ENCODE measurements around the gene GNAS. TPM values are rescaled to one million over a fixed set of nuclear protein-coding genes. Genes with fewer than 3 reads are reported as not detected.

GNAS gene
- total and polyA plus RNA-seq, 4 donors, result 838 to 1,060 (median 907) TPM

- Histone ChIP-seq H3K36me3 (ENCODE audit: control insufficient read depth in 1 of 2, insufficient read depth in 2 of 2, low read length in 1 of 2) (no peaks in the 10 kb centered on the region), H3K4me3 (ENCODE audit: low read length in 2 of 2) (no peak overlapping the region), H3K27me3 (ENCODE audit: control insufficient read depth in 1 of 2, insufficient read depth in 2 of 2, low read length in 1 of 2) (no peaks in the 10 kb centered on the region), H3K9me3 (ENCODE audit: control insufficient read depth, low read length) (peaks cover 3% of the 10 kb centered on the region), H3K27ac (ENCODE audit: low read depth in 1 of 2, low read length in 2 of 2) (no peak overlapping the region), H3K4me1 (ENCODE audit: control insufficient read depth in 1 of 2, insufficient read depth in 2 of 2, low read length in 2 of 2) (no peaks in the 10 kb centered on the region)
- 83 to 86% methylated on average over 6 of the region's 6 CpGs for WGBS, 2 donors
- no peak for ATAC-seq (ENCODE audit: low FRiP score)
- intact Hi-C loops (cut with DNase I), result no loop called here
- no peak for DNase-seq
Measured at GRCh38 chr20:58921564-58921963, 69.0 kb downstream of the GNAS start.

GRCh38 chr20:58922036-58922435 is 69.5 kb downstream of the GNAS start:
- H3K4me3 ChIP-seq (ENCODE audit: low read length in 2 of 2), result no peak overlapping the region
- H3K4me1 ChIP-seq (ENCODE audit: control insufficient read depth in 1 of 2, insufficient read depth in 2 of 2, low read length in 2 of 2), result no peaks in the 10 kb centered on the region
- peaks cover 3% of the 10 kb centered on the region for H3K9me3 ChIP-seq (ENCODE audit: control insufficient read depth, low read length)
- H3K27ac ChIP-seq (ENCODE audit: low read depth in 1 of 2, low read length in 2 of 2), result no peak overlapping the region
- DNase-seq (no peak), ATAC-seq (ENCODE audit: low FRiP score) (no peak)
- WGBS, 2 donors, result 96 to 100% methylated on average over 1 of the region's 1 CpG
- H3K36me3 ChIP-seq (ENCODE audit: control insufficient read depth in 1 of 2, insufficient read depth in 2 of 2, low read length in 1 of 2), result no peaks in the 10 kb centered on the region
- H3K27me3 ChIP-seq (ENCODE audit: control insufficient read depth in 1 of 2, insufficient read depth in 2 of 2, low read length in 1 of 2), result no peaks in the 10 kb centered on the region
- intact Hi-C loops (cut with DNase I), result no loop called here

GRCh38 chr20:58923117-58923712 is 70.7 kb downstream of the GNAS start:
- no peaks in the 10 kb centered on the region for H3K36me3 ChIP-seq (ENCODE audit: control insufficient read depth in 1 of 2, insufficient read depth in 2 of 2, low read length in 1 of 2)
- no peak overlapping the region for H3K4me3 ChIP-seq (ENCODE audit: low read length in 2 of 2)
- ATAC-seq (ENCODE audit: low FRiP score), result no peak
- 10 to 12% methylated on average over 8 of the region's 8 CpGs for WGBS, 2 donors
- no peaks in the 10 kb centered on the region for H3K27me3 ChIP-seq (ENCODE audit: control insufficient read depth in 1 of 2, insufficient read depth in 2 of 2, low read length in 1 of 2)
- H3K9me3 ChIP-seq (ENCODE audit: control insufficient read depth, low read length), result peaks cover 3% of the 10 kb centered on the region
- H3K27ac ChIP-seq (ENCODE audit: low read depth in 1 of 2, low read length in 2 of 2), result no peak overlapping the region
- intact Hi-C loops (cut with DNase I), result no loop called here
- H3K4me1 ChIP-seq (ENCODE audit: control insufficient read depth in 1 of 2, insufficient read depth in 2 of 2, low read length in 2 of 2), result no peaks in the 10 kb centered on the region
- DNase-seq, result no peak

- no peak overlapping the region for H3K4me3 ChIP-seq (ENCODE audit: low read length in 2 of 2)
- no peak for DNase-seq
- no peaks in the 10 kb centered on the region for H3K27me3 ChIP-seq (ENCODE audit: control insufficient read depth in 1 of 2, insufficient read depth in 2 of 2, low read length in 1 of 2)
- H3K36me3 ChIP-seq (ENCODE audit: control insufficient read depth in 1 of 2, insufficient read depth in 2 of 2, low read length in 1 of 2), result no peaks in the 10 kb centered on the region
- H3K4me1 ChIP-seq (ENCODE audit: control insufficient read depth in 1 of 2, insufficient read depth in 2 of 2, low read length in 2 of 2), result no peaks in the 10 kb centered on the region
- H3K27ac ChIP-seq (ENCODE audit: low read depth in 1 of 2, low read length in 2 of 2), result no peak overlapping the region
- intact Hi-C loops (cut with DNase I), result no loop called here
- 92 to 95% methylated on average over 10 of the region's 10 CpGs for WGBS, 2 donors
- ATAC-seq (ENCODE audit: low FRiP score), result no peak
- no peaks in the 10 kb centered on the region for H3K9me3 ChIP-seq (ENCODE audit: control insufficient read depth, low read length)
Measured at GRCh38 chr20:58926802-58927489, 74.4 kb downstream of the GNAS start.

GRCh38 chr20:58927490-58928061 is 75.1 kb downstream of the GNAS start:
- WGBS, 2 donors, result 94% methylated on average over 7 of the region's 7 CpGs
- H3K9me3 ChIP-seq (ENCODE audit: control insufficient read depth, low read length), result no peaks in the 10 kb centered on the region
- no peaks in the 10 kb centered on the region for H3K4me1 ChIP-seq (ENCODE audit: control insufficient read depth in 1 of 2, insufficient read depth in 2 of 2, low read length in 2 of 2)
- H3K27ac ChIP-seq (ENCODE audit: low read depth in 1 of 2, low read length in 2 of 2), result no peak overlapping the region
- DNase-seq (no peak), ATAC-seq (ENCODE audit: low FRiP score) (no peak)
- no peaks in the 10 kb centered on the region for H3K27me3 ChIP-seq (ENCODE audit: control insufficient read depth in 1 of 2, insufficient read depth in 2 of 2, low read length in 1 of 2)
- intact Hi-C loops (cut with DNase I), result no loop called here
- H3K4me3 ChIP-seq (ENCODE audit: low read length in 2 of 2), result no peak overlapping the region
- H3K36me3 ChIP-seq (ENCODE audit: control insufficient read depth in 1 of 2, insufficient read depth in 2 of 2, low read length in 1 of 2), result no peaks in the 10 kb centered on the region

GRCh38 chr20:58930496-58930895 is 78.0 kb downstream of the GNAS start:
- 92 to 93% methylated on average over 3 of the region's 3 CpGs for WGBS, 2 donors

GRCh38 chr20:58932170-58932569 is 79.7 kb downstream of the GNAS start:
- 91 to 93% methylated on average over 5 of the region's 5 CpGs for WGBS, 2 donors
- Histone ChIP-seq H3K27me3 (ENCODE audit: control insufficient read depth in 1 of 2, insufficient read depth in 2 of 2, low read length in 1 of 2) (no peaks in the 10 kb centered on the region), H3K4me1 (ENCODE audit: control insufficient read depth in 1 of 2, insufficient read depth in 2 of 2, low read length in 2 of 2) (no peaks in the 10 kb centered on the region), H3K9me3 (ENCODE audit: control insufficient read depth, low read length) (no peaks in the 10 kb centered on the region), H3K27ac (ENCODE audit: low read depth in 1 of 2, low read length in 2 of 2) (no peak overlapping the region), H3K4me3 (ENCODE audit: low read length in 2 of 2) (no peak overlapping the region), H3K36me3 (ENCODE audit: control insufficient read depth in 1 of 2, insufficient read depth in 2 of 2, low read length in 1 of 2) (no peaks in the 10 kb centered on the region)
- DNase-seq, result no peak
- no peak for ATAC-seq (ENCODE audit: low FRiP score)
- intact Hi-C loops (cut with DNase I), result no loop called here

More at GRCh38 chr20:58930496-58930895, 78.0 kb downstream of the GNAS start:
- H3K36me3 ChIP-seq (ENCODE audit: control insufficient read depth in 1 of 2, insufficient read depth in 2 of 2, low read length in 1 of 2), result no peaks in the 10 kb centered on the region
- DNase-seq (no peak), ATAC-seq (ENCODE audit: low FRiP score) (no peak)
- no peaks in the 10 kb centered on the region for H3K4me1 ChIP-seq (ENCODE audit: control insufficient read depth in 1 of 2, insufficient read depth in 2 of 2, low read length in 2 of 2)
- no peaks in the 10 kb centered on the region for H3K9me3 ChIP-seq (ENCODE audit: control insufficient read depth, low read length)
- H3K27ac ChIP-seq (ENCODE audit: low read depth in 1 of 2, low read length in 2 of 2), result no peak overlapping the region
- intact Hi-C loops (cut with DNase I), result no loop called here
- H3K4me3 ChIP-seq (ENCODE audit: low read length in 2 of 2), result no peak overlapping the region
- H3K27me3 ChIP-seq (ENCODE audit: control insufficient read depth in 1 of 2, insufficient read depth in 2 of 2, low read length in 1 of 2), result no peaks in the 10 kb centered on the region

GRCh38 chr20:58938078-58938477 is 85.6 kb downstream of the GNAS start:
- no peaks in the 10 kb centered on the region for H3K9me3 ChIP-seq (ENCODE audit: control insufficient read depth, low read length)
- H3K27me3 ChIP-seq (ENCODE audit: control insufficient read depth in 1 of 2, insufficient read depth in 2 of 2, low read length in 1 of 2), result no peaks in the 10 kb centered on the region
- intact Hi-C loops (cut with DNase I), result no loop called here
- no peak for DNase-seq
- H3K4me3 ChIP-seq (ENCODE audit: low read length in 2 of 2), result no peak overlapping the region
- no peaks in the 10 kb centered on the region for H3K4me1 ChIP-seq (ENCODE audit: control insufficient read depth in 1 of 2, insufficient read depth in 2 of 2, low read length in 2 of 2)
- no peak for ATAC-seq (ENCODE audit: low FRiP score)
- no peaks in the 10 kb centered on the region for H3K36me3 ChIP-seq (ENCODE audit: control insufficient read depth in 1 of 2, insufficient read depth in 2 of 2, low read length in 1 of 2)
- WGBS, 2 donors, result 10 to 19% methylated on average over 2 of the region's 2 CpGs
- no peak overlapping the region for H3K27ac ChIP-seq (ENCODE audit: low read depth in 1 of 2, low read length in 2 of 2)

- H3K4me3 ChIP-seq (ENCODE audit: low read length in 2 of 2), result no peak overlapping the region
- intact Hi-C loops (cut with DNase I), result no loop called here
- no peaks in the 10 kb centered on the region for H3K4me1 ChIP-seq (ENCODE audit: control insufficient read depth in 1 of 2, insufficient read depth in 2 of 2, low read length in 2 of 2)
- H3K36me3 ChIP-seq (ENCODE audit: control insufficient read depth in 1 of 2, insufficient read depth in 2 of 2, low read length in 1 of 2), result no peaks in the 10 kb centered on the region
- no peak overlapping the region for H3K27ac ChIP-seq (ENCODE audit: low read depth in 1 of 2, low read length in 2 of 2)
- DNase-seq, result no peak
- no peaks in the 10 kb centered on the region for H3K27me3 ChIP-seq (ENCODE audit: control insufficient read depth in 1 of 2, insufficient read depth in 2 of 2, low read length in 1 of 2)
- ATAC-seq (ENCODE audit: low FRiP score), result no peak
- WGBS, 2 donors, result 0 to 7% methylated on average over 1 of the region's 1 CpG
- no peaks in the 10 kb centered on the region for H3K9me3 ChIP-seq (ENCODE audit: control insufficient read depth, low read length)
Measured at GRCh38 chr20:58938541-58938940, 86.0 kb downstream of the GNAS start.
